IPS-18c (cell line): ENCODE measurements around the gene ZC3H6.
"Not testable (repeated sequence)": the region's sequence is repeated elsewhere in the genome, so short reads cannot be mapped to it uniquely, and the experiment has no call there.

ENCODE experiments used
- H3K4me3 ChIP-seq: 2 replicates; pipeline ENCODE4 v1.7.0; 2013; ENCODE audit warnings: low read depth, mild to moderate bottlenecking, low read length, moderate library complexity; ENCODE audit not compliant: insufficient read depth
- H3K9me3 ChIP-seq: one replicate; pipeline ENCODE4 v1.6.1; 2013; ENCODE audit warnings: mild to moderate bottlenecking, low read length, moderate library complexity; ENCODE audit not compliant: control insufficient read depth, insufficient read depth

Gene ZC3H6

DNA sequence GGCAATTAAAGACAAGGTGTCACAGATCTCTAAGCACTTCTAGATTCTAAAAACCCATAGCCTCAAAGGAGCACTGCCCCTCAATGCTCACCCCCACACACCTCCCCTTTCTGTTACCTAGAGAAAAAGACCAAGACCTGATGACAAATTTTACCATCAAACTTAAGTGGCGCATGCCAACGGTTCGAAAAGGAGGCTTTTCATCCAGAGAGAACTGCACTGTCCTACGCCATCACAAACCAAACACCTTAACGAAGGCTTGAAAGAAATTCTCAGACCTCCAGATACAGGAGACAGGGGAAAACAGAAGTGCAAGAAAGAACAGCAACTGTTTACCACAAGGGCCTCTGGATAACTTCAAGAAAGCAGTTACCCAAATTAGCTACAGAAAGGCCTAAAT is 2.0 kb upstream of the ZC3H6 start:
- Histone ChIP-seq H3K9me3 (no peaks in the 10 kb centered on the region), H3K4me3 (no peak overlapping the region)

GRCh38 chr2:112275887-112276773 is 733 bp downstream of the ZC3H6 start:
- Histone ChIP-seq H3K9me3 (no peaks in the 10 kb centered on the region), H3K4me3 (peak overlapping the region; percentile 94)

DNA sequence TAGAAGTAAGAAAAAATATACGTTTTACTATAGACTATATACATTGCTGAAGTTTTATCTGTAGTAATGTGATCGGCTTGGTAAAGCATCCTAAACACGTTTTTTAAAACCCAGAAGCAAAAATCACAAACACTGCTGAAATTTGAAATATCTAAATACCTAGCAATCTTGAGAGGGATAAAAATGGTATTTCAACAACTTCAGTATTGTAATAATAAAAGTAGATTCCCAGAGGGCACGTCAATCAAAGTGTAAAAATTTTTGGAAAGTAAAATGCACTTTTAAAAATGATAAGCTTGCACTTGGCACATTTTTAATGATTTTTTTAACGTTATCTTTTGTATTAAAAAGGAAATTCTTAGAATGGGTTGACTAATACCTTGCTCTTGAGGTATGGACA is 1.6 kb downstream of the ZC3H6 start:
- Histone ChIP-seq H3K9me3 (no peaks in the 10 kb centered on the region), H3K4me3 (no peak overlapping the region)

GRCh38 chr2:112277596-112278220 is 2.3 kb downstream of the ZC3H6 start:
- Histone ChIP-seq H3K9me3 (no peaks in the 10 kb centered on the region), H3K4me3 (no peak overlapping the region)

- not testable (repeated sequence) for H3K9me3 ChIP-seq, H3K4me3 ChIP-seq
These were observed 6.7 kb downstream of the ZC3H6 start for GRCh38 chr2:112282066-112282465.

DNA sequence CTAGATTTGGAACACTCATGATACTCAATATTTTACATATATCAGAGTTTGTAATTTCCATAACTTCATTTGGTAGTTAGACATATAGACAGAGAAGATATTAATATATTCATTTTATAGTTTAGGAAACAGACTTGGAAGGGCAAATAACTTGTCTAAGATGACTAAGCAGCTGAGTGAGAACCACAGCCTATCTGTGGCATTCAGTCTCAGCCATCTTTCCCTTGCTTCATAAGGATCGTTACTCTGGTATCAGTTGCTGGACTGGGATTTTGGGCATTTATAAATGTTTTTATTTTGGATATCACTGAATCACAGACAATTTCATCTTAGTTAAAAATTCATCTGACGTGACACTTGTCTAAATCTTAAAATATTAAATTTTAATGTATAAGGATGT is 8.1 kb downstream of the ZC3H6 start:
- H3K9me3 ChIP-seq: not testable (repeated sequence)

GRCh38 chr2:112290088-112290487 is 14.7 kb downstream of the ZC3H6 start:
- Histone ChIP-seq H3K4me3 (no peak overlapping the region), H3K9me3 (no peaks in the 10 kb centered on the region)

More for the DNA sequence above, 8.1 kb downstream of the ZC3H6 start:
- H3K4me3 ChIP-seq: not testable (repeated sequence)

DNA sequence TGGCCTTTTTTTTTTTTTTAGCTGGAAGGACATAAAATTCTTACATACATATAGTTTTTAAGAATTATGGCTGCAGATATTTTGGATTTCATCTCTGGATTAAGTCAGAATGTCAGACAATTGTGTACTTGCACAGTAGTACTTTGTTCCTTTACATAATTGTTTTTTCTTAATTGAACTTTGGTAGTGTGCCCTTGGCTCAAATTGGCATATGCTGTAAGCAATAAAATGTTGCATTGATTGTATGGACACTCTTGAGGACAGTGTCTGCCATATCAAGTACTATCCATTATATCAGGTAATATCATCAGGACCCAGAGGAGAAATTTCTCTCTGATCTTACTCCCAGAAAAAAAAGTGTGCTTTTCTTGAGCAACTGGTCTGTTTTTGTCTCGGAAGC is 15.3 kb downstream of the ZC3H6 start:
- Histone ChIP-seq H3K9me3 (no peaks in the 10 kb centered on the region), H3K4me3 (no peak overlapping the region)

DNA sequence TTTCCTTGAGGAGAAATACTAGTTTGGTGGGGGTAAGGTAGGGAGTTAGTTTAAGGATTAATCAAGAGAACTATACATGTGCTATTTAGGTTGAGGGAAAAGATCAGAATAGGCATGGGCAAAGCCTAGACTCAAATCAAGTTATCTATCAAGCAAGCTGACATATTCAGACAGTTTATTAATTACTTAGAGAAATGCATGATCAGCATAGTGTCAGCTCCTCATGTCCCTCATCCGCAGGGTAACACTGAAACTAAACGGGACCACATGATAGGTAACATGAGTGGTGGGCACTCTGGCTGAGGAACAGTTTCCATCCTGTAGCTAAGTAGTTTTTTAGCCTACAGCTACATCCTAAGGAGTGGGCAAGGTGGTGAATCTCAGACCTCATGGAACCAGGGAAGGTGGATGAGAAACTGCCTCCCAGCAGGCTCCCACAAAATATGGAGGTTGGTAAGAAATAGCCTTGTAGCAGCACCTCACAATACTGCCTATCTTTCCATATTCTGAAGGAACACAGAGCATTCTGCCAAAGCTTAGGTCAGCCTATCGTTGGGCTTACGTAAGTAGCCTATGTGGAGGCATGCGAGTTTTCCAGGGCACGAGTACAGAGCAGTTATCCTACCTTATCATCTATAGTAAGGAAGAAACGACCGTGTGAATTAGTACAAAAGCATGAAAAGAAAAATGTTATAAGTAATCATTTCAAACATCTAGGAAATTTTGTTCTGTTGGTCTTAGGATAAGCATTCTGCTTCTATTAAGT is 18.4 kb downstream of the ZC3H6 start:
- Histone ChIP-seq H3K9me3 (no peaks in the 10 kb centered on the region), H3K4me3 (no peak overlapping the region)

- no peaks in the 10 kb centered on the region for H3K9me3 ChIP-seq
These were observed 20.1 kb downstream of the ZC3H6 start for GRCh38 chr2:112295407-112296078.

GRCh38 chr2:112296407-112296806 is 21.0 kb downstream of the ZC3H6 start:
- Histone ChIP-seq H3K4me3 (no peak overlapping the region), H3K9me3 (no peaks in the 10 kb centered on the region)

More at GRCh38 chr2:112295407-112296078, 20.1 kb downstream of the ZC3H6 start:
- no peak overlapping the region for H3K4me3 ChIP-seq

DNA sequence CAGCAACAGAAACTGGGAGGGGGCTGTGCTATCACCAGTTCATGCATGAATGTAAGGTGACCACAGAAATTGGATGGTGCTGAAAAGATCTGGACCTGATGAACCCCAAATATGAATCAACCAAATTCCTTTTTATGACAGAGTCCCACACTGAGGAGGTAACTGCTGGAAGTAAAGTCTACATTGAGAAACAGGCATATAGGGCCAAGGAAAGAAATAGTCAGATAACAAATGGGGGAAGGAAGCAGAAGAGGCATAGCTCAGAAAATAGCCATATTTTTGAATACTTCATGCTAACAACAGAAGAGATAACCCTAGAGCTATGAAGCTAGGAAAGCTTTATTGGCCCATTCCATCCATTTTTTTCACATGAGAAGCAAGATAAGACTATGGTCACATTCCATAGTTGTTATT is 25.8 kb downstream of the ZC3H6 start:
- Histone ChIP-seq H3K9me3 (no peaks in the 10 kb centered on the region), H3K4me3 (no peak overlapping the region)

DNA sequence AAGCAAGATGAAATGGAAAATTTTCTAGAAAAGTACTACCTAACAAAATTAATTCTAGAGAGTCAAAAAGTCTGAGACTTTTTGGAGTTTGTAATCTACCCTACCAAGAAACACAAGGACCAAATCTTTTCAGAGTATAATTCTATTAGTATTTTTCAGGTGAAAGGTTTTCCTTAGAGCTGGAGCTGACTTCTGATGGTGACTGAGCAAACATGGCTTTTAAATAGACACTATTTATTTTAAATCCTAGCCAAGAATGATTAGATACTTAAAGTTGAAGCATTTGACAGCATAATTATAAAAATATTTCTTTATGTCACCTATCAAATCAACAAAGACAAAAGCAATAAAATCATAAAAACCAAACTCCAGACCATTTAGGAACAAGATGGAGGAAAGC is 26.6 kb downstream of the ZC3H6 start:
- Histone ChIP-seq H3K9me3 (no peaks in the 10 kb centered on the region), H3K4me3 (no peak overlapping the region)

DNA sequence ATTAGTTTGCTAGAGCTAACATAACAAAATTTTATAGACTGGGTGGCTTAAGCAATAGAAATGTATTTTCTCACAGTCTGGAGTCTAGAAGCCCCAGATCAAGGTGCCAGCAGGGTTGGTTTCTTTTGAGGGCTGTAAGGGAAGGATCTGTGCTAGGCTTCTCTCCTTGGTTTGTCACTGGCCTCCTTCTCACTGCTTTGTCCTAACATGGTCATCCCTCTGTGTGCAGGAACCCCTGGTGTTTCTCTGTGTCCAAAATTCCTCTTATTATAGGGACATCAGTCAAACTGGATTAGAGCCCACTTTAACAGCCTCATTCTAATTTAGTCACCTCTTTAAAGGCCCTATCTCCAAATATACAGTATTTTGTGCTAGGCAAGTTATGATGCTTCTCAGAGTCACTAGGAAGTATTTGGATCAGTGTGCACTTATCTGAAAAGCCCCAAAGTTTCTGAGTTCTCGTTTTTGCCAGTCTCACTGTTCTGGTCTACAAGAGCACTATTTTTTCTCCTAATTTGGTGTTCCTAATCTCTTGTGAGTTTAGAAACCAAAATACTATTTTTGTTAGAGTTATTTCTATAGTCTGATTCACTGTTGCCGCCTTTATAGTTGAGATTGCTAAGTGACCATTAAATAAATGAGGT is 29.0 kb downstream of the ZC3H6 start:
- Histone ChIP-seq H3K4me3 (no peak overlapping the region), H3K9me3 (no peaks in the 10 kb centered on the region)

GRCh38 chr2:112305132-112305531 is 29.7 kb downstream of the ZC3H6 start:
- H3K9me3 ChIP-seq: no peaks in the 10 kb centered on the region

DNA sequence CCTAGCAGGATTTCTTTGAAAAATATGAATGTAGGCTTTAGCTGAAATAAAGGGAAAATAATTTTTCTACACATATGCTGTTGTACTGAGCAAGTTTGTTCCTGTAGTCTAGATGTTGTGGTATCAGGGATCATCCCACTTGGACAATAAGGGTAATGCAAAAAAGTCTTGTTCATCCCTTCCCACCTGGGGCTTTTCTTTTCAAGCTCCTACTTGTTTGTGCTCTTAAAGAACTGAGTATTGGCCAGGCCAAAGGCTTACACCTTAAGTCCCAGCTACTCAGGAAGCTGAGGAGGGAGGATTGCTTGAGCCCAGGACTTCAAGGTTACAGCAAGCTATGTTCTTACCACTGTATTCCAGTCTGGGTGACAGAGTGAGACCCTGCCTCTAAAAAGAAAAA is 35.5 kb downstream of the ZC3H6 start:
- Histone ChIP-seq H3K4me3 (no peak overlapping the region), H3K9me3 (no peaks in the 10 kb centered on the region)

More at GRCh38 chr2:112305132-112305531, 29.7 kb downstream of the ZC3H6 start:
- H3K4me3 ChIP-seq: no peak overlapping the region

GRCh38 chr2:112311932-112312331 is 36.5 kb downstream of the ZC3H6 start:
- H3K4me3 ChIP-seq: no peak overlapping the region

More at GRCh38 chr2:112311932-112312331, 36.5 kb downstream of the ZC3H6 start:
- H3K9me3 ChIP-seq: no peaks in the 10 kb centered on the region
